OCI-LY1 (cell line): Measurements from ENCODE around the gene STMND1.

Experiments
- EZH2 ChIP-seq: fragments of 200-600 bp; sonication (generic), shearing (Covaris generic); IDR thresholded peaks from 2 replicates; pipeline ENCODE4 v1.8.0; 2017; ENCODE audit warnings: borderline replicate concordance, mixed run types, mild to moderate bottlenecking, antibody characterized with exemption, low read length, moderate library complexity, mixed read lengths
- TF ChIP-seq, protein P1 (sequence below): fragments of 200-600 bp; sonication (generic), shearing (Covaris generic); IDR thresholded peaks from 2 replicates; pipeline ENCODE4 v1.5.1; 2017; ENCODE audit warnings: mild to moderate bottlenecking, antibody characterized with exemption, low read length, moderate library complexity, mixed read lengths

GRCh38 chr6:17157617-17158016 lies 55.8 kb downstream of the STMND1 start:
- TF ChIP-seq, protein P1, sequence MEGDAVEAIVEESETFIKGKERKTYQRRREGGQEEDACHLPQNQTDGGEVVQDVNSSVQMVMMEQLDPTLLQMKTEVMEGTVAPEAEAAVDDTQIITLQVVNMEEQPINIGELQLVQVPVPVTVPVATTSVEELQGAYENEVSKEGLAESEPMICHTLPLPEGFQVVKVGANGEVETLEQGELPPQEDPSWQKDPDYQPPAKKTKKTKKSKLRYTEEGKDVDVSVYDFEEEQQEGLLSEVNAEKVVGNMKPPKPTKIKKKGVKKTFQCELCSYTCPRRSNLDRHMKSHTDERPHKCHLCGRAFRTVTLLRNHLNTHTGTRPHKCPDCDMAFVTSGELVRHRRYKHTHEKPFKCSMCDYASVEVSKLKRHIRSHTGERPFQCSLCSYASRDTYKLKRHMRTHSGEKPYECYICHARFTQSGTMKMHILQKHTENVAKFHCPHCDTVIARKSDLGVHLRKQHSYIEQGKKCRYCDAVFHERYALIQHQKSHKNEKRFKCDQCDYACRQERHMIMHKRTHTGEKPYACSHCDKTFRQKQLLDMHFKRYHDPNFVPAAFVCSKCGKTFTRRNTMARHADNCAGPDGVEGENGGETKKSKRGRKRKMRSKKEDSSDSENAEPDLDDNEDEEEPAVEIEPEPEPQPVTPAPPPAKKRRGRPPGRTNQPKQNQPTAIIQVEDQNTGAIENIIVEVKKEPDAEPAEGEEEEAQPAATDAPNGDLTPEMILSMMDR: no peak
- no peak for TF ChIP-seq EZH2
